GM18502 (cell line): ENCODE results near the gene SNPH.

ENCODE experiments used
- ATAC-seq: cut with Tn5 transposase; IDR thresholded peaks from one replicate; pipeline ENCODE4 v1.9.1; 2021; ENCODE audit warnings: mild to moderate bottlenecking; ENCODE audit not compliant: unreplicated experiment, poor library complexity

The SNPH gene

DNA sequence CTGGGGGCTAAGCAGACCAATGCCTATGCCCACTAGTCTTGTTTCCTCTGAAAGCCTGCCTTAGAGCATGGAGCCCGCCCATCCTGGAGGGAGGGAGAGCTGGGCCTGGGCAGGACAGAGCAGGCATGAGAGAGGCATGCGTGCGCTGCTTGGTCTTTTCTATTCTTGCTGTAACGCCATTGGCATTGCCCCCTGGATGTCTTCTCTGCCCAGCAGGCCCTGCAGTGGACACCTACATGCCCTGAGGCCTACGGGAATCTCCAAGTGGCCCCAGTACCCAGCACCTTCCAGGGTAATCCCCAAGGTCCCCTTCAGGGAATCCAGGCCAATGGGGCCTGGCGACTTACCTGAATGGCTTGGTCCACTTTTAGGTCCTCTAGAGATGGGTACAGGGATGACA lies 53.9 kb downstream of the SNPH start:
- no peak for ATAC-seq

DNA sequence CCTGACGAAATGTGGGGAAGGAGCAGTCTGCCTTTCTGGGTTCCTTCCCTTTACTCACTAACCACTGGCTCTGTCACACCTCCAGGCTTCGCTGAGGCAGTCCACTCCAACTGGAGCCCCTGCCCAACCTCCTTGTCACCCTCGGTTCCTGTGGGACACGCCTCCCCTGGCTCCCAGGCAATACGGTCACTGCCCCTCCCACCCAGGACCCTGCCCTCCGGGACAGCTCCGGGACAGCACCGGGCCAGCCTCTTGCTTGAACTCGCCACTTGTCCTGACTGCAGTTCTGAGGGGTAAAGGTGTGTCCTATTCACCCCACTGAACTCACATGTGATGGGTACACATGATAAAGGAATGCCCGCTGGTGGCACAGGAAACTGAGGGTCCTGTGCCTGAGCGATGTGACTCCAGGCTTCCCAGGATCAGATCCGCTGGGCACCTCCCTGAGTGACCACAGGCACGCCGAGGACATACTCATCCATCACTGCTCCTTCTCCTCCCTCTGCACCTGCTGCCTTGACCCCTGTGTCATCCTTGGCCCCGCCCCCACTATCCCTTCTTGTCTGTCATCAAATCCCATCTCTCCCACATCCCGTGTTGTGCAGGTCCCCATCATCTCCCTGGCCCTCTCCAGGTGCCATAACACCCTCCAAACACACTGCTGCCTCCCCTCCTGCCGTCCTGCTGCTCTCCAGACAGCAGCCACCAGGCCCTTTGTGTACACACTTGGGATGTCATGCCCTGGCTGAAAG lies 55.0 kb downstream of the SNPH start:
- no peak for ATAC-seq

DNA sequence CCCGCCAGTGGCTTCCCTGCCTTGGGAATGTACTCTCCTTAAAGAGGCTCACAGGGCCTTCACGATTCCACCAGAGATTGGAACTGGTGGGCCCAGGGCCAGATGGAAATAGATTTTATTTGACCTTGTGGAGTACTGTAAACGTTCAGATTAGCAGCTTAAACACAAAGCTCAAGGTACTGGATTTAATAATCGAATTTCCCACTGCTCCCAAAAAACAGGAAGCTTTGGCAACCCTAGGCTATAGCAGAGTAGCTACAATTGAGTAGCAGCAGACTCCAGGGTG lies 55.5 kb downstream of the SNPH start:
- ATAC-seq, result no peak

DNA sequence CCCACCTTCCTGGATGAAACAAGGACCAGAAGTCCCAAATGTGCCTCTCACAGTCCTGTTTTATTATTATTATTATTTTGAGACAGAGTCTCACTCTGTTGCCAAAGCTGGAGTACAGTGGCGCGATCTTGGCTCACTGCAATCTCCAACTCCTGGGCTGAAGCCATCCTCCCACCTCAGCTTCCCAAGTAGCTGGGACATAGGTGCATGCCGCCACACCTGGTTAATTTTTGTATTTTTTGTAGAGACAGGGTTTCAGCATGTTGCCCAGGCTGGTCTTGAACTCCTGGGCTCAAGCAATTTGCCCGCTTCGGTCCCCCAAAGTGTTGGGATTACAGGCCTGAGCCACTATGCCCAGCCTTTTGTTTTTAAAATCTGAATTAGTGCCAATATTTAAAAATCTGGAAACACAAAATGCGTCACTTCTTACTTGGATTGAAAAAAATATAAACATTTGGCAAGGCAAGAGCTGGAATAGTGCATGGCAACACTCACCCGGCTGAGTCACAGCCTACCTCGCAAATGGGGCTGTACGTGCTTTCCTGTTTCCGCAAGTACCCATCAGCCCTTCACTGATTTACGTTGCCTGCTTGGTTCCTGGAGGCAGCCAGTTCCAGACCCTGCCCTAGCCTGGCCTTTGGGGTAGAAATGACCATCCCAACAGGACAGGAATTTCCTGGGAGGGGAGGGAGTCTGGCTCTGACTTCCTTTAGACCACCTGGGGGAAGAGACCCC lies 56.6 kb downstream of the SNPH start:
- ATAC-seq, result no peak

DNA sequence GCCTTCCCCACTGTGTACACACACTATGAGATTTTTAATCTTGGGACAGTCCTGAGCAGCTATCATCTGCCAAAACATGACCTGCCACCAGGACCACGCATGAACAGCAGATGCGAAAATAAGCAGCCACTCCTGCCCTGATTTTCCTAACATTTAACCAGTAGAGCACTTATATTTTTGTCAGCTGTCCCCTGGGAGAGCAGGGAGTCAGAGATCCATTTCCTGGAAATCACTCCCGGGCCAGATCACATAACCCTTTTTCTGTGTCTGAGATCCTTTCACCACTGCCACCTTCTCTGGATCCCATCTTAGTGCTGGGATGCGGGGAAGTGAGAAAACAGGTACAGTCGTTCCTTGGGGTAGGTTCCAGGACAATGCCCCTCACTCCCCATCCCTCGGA lies 57.2 kb downstream of the SNPH start:
- ATAC-seq, result no peak

DNA sequence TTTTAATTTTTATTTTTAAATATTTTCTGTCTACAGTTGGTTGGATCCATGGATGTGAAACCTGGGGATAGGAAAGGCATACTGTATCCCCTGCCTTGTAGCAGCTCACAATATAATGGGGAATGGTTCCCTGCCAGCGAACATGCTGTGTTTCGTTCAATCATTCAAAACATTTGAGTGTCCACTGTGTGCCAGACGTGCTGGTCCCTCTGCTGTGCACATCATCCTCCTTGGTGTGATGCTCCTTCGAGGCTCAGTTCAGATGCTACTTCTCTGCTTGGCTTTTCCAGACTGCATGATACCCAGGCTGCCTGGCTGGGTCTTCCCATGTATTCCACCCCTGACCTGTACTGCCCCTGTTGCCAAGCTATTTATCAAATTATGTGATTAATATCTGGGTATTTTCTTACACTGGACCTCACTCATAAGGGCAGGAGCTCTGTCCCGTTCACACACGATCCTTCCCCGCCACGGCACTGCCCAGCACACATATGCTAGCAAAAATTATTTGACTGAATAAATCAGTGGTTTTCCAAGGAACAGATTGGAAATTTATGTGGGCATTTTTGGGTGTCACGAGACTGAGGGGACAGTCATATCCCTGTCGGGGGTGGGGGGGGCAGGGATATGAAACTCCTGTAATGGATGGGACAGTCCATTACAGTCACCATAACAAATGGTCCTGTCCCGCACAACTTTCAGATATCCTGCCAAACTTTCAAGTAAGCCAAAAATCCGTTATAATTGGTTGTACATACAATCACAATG lies 57.9 kb downstream of the SNPH start:
- ATAC-seq, result no peak

DNA sequence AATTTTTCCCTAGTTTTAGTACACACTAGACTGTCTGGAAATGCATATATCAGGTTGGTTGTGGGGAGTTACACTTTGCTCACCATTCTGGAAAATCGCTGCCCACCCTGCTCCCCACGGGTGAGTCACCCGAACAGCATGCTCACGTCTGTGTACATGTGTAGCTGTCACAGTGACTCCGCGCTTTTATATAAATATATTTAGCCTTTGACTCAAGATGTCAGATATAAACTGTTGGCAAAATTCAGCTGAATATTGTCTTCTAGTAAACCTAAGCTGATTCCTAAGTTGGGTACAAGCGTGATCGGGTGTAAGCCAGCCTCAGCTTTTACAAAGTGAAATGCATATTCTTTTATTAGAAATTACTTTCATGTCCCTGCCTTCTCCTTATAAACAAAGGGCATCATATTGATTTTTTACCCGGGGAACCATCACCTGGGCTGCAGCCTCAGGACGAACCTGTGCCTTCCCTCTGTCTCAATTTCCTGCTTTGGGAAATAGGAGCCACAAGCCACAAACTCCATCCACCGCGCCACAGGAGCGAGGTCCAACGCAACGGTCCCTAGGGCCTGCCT lies 58.6 kb downstream of the SNPH start:
- no peak for ATAC-seq

DNA sequence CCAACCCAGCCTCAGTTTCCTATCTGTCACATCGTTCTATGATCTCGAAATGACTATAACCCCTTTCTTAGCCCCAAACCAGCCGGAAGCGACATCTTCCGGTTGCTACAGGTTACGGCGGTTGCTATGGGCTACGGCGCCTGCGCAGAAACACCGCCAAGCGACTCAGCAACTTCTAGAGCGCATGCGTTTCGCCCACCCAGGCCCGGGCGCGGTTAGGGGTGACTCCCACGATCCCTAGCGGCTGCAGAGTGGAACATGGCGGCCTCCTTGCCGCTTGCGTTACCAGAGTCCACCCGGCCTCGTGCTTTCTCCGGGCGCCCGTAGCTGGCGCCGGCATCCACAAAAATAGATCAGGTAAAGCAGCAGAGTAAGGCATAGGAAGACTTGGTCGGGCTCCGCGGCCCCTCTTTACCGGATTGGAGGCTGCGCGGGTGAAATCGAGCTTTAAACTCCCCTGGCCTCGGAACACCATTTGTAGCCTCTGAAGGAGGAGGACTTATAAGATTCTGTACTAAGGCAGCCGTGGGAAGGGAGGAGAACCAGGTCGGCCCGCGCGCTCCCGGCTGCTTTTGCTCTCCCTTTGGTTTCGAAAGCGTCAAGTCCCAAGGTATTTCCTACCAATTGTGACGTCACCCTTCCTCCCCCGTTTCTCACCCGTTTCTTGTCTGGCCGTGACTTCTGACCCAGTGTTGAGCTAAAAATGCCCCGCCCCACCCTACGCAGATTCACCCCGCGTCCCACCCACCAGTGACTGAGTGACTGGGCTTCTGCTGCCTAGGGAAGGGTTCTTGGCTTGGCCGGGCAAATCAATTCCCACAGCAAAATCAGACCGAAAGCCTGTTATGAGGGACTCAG lies 59.3 kb downstream of the SNPH start:
- ATAC-seq, result peak; percentile 86

DNA sequence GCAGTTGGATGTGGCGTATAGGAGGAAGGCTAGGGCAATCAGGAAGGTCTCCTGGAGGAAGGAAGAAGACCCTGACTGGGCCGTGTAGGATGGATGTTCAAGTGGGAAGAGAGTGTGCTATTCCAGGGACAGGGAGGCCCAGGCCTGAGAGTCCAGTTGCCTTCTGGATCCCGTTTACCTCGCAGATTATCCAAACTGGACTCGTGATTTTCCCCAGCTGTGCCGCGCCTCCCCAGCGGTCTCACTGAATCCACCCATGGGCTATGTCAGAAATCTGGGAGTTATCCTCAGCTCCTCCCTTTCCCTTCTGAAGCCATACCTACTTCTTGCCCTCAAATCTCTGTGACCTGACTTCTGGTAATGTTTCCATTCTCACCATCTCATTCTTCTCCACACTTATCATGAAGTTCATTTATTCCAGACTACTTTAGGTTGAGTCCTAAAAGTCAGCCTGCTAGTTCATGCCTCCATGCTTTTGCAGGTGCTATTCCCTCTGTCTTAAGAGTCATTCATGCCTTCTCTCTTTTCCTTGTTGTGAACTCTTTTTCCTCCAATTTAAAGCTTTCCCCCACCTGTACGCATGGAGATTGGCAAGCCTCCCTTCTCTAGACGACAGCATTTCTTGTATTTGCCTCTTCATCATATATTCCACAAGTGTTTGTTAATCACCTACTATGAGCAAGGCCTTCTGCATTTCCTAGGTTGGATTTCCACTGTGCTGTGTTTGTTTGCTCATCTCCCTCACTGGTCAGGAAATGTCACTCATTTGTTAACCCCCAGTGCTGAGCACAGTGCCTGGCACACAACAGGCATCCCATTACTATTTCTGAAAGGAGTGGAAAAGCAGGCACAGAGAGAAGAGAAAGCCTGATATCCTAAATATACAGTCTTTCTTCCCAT lies 60.2 kb downstream of the SNPH start:
- ATAC-seq, result no peak

DNA sequence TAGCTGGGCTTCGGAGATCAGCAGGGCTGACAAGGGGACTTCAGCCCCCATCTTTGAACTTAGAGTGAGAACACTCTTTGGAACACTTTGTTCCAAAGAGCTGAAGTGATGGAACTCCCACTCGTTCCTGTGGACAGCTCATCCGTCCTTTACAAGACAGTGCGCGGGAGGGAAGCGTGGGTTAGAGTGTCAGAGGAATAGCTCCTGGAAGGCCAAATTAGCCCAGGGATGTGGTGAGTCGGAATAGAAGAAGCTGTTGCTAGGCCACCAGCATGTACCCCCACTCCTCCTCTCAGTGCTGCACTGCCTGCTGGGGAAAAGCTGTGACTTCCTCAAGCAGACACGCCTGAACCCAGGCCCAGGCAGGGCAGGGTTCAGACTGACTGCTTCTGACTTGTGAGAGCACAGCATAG lies 61.2 kb downstream of the SNPH start:
- ATAC-seq, result no peak

DNA sequence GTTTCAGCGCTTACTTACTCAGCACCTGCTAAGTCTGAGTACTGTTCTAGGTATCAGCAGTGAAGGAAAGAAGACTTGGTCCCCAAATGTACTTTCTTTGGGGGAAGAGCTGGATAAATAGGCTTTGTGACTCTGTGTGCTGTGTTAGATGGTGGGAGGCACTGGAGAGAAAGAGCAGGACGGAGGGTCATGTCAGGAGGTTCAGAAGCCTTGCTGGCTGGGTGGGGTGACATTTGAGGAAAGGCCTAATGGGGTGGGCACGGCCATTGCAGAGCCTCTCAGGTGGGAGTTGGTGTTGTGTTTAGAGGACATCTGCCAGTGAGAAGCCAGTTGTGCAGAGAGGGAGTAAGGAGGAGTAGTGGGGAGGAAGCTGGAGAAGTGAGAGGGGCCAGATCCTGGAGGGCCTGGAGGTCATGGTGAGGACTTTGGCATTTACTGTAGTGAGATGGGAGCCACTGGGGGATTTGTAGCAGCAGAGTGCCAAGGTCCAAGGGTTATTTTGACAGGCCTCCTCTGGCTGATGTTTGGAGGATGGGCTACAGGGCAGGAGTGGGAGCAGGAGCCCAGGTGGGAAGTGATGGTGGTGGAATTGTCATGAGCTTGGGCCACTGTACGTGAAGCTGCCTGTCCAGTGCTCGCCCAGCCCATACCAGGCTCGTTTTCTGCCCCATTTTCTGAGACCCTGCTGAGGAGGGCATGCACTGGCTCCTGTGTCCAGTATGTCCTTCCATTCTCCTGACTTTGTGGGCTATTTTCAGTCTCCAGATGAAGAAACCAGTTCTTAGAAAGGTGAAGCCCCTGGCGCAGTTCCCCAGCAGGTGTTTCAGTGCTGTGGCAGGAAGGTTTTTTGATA lies 62.0 kb downstream of the SNPH start:
- no peak for ATAC-seq

DNA sequence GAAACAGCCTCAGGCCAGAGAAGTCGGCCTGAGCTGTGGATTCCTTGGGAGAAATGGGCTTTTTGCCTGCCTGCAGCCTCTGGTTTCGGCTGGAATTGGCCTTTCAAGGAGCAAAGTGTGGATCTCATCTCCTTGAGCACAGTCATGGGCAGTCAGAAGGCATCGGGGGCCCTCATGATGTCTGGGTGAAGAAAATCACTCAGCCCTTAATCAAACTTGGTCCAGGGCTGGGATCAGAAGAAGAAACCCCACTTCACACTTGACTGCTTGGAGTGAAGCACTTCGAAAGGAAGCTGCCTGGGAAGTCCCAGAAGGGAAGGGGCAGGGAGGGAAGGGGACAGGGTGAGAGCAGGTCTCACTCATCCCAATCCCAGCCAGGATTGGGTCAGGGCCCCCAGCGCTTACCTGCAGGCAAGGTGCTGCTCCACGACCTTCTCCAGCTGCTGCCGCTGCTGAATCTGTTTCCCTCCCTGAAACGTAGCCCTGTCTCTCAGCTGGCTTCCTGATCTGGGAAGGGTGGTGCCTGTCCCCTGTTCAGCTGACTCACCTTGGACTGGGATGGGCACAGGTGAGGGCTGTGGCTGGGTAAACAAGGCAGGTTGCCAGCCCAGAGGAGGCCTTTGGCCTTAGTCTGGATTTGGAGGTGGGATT lies 62.7 kb downstream of the SNPH start, which contains the start of gene SDCBP2:
Gene SDCBP2, minus strand, starts transcription at position 460 of the 651 bp plus-strand sequence. CDS start 8,723 bp downstream, outside the sequence.
- ATAC-seq, result no peak

DNA sequence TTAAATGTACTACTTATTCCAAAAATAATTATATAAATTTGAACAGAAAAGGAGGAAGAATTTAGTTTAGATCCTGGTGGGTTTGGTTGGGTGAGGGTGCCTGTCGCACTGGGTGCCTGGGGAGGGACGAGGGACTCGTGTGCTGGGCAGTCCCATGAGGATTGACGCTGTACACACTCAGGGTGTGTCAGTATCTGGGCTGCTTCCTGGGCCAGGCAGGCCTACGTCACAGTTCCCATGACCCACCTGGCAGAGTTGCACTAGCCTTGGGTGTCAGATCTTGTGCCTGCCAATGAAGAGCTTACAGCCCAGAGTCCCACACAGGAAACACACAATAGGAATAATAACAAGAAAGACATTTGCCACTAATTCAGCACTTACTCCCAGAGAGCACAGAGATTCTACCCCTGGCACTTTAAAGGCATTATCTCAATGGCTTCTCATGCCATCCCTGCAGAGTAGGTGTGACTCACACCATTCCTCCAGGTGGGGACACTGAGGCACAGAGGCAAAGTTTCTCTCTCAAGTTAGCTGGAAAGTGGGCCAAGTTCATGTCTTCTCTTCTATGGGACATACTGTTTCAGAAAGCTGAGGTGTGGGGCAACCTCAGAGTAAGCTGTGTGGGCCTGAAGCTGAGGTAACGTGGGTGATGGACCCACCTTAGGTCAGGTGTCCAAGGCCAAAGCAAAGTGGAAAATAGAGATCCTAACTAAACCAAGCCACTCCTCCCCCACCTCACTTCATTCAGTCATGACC lies 64.2 kb downstream of the SNPH start:
- ATAC-seq, result no peak

DNA sequence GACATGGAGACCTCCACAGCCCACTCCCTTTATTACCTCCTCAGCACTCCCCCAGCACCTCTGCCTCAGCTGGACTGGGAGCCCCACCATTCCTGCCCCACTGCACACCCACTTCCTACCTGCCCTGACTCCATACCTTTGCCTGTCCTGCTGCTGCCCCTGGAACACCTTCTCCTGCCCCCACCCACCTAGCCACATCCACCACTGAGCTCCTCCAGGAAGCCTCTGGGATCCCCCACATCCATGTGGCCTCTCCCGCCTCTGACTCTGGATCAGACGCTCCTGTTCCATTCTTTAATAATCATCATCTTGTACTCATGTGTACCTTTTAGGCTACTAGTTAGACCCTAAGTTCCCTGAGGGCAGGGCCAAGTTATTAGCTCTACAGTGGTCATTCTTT lies 65.0 kb downstream of the SNPH start:
- ATAC-seq, result no peak

DNA sequence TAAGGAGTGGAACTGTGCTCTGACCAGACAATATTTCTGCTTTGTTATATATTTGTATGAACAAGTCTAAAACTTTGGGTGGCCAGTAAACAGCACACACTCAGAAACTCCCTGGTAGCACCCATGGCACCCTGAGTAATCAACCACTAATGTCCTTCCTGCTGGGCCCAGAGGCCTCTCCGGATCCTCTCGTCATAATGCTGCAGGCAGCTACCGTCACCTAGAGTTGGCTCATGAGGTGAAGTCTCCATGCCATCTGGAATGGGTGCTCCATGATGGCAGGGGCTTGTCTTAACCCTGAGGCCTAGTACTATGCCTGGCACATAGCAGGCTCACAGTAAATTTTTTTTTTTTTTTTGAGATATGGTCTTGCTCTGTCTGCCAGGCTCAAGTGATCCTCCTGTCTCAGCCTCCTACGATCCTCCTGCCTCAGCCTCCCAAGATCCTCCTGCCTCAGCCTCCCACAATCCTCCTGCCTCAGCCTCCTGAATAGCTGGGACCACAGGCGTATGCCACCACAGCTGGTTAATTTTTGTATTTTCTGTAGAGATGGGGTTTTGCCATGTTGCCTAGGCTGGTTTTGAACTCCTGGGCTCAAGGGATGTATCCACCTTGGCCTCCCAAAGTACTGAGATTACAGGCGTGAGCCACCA lies 65.8 kb downstream of the SNPH start:
- ATAC-seq, result no peak

DNA sequence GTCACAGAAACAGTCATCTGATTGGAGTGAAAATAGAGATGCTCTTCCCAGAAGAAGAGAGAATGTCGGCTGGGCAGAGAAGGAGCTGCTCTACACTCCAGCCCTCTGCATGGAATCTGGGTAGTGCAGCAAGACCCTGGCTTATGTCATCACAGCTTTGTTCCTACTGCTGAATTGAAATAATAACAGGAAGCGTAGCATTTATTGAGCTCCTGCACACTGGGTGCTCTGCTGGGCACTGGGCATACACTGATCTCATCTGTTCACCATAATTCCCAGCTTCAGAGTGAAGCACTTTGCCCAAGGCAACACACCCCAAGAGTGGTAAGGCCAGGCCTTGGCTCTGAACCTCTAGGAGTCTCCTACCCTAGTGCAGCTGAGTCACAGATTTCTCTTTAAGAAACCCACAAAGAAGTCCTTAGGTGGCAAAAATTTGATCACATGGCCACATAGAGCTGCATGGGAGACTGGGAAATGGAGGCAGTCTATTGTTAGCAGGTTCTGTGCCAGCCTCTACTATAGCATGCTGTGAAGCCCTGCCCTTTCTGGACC lies 66.7 kb downstream of the SNPH start:
- no peak for ATAC-seq
